H9 (cell line): ENCODE measurements around the gene RYR1. TPM values are rescaled to one million over a fixed set of nuclear protein-coding genes. Genes with fewer than 3 reads are reported as not detected.

Experiments
- DNase-seq: peaks from one replicate; pipeline ENCODE4 v3.0.0-alpha.2; 2017
- H2AFZ ChIP-seq: one replicate; pipeline ENCODE4 v1.6.1; 2013; ENCODE audit warnings: mild to moderate bottlenecking, low read length, control low read depth, moderate library complexity
- H2AK5ac ChIP-seq: 2 replicates; pipeline ENCODE4 v1.6.1; 2013; ENCODE audit warnings: low read length, control low read depth, mixed read lengths; ENCODE audit not compliant: insufficient read length
- H2BK120ac ChIP-seq: one replicate; pipeline ENCODE4 v1.6.1; 2013; ENCODE audit warnings: low read depth, mild to moderate bottlenecking, low read length, control low read depth, inconsistent platforms; ENCODE audit not compliant: poor library complexity, severe bottlenecking
- H2BK12ac ChIP-seq: 2 replicates; pipeline ENCODE4 v1.6.1; 2013; ENCODE audit warnings: low read length, control low read depth, mixed read lengths, low read depth; ENCODE audit not compliant: insufficient read length
- H2BK15ac ChIP-seq: 2 replicates; pipeline ENCODE4 v1.6.1; 2013; ENCODE audit warnings: low read depth, low read length, control low read depth
- H2BK20ac ChIP-seq: one replicate; pipeline ENCODE4 v1.6.1; 2013; ENCODE audit warnings: low read depth, mild to moderate bottlenecking, low read length, control low read depth, inconsistent platforms; ENCODE audit not compliant: poor library complexity, severe bottlenecking
- H2BK5ac ChIP-seq: 2 replicates; pipeline ENCODE4 v1.6.1; 2013; ENCODE audit warnings: low read length, control low read depth, mixed read lengths; ENCODE audit not compliant: insufficient read length
- H3K14ac ChIP-seq: 2 replicates; pipeline ENCODE4 v1.6.1; 2013; ENCODE audit warnings: low read length, control low read depth; ENCODE audit not compliant: insufficient read depth
- H3K18ac ChIP-seq: 2 replicates; pipeline ENCODE4 v1.6.1; 2013; ENCODE audit warnings: low read depth, mild to moderate bottlenecking, mixed read lengths, low read length, control low read depth; ENCODE audit not compliant: insufficient read length
- H3K23ac ChIP-seq: 2 replicates; pipeline ENCODE4 v1.6.1; 2013; ENCODE audit warnings: low read length, control low read depth, mixed read lengths, low read depth; ENCODE audit not compliant: insufficient read length
- H3K23me2 ChIP-seq: 2 replicates; pipeline ENCODE4 v1.6.1; 2013; ENCODE audit warnings: low read depth, mild to moderate bottlenecking, mixed read lengths, low read length, control low read depth; ENCODE audit not compliant: insufficient read length, poor library complexity, severe bottlenecking
- H3K27ac ChIP-seq: 2 replicates; pipeline ENCODE4 v1.5.1; 2013; ENCODE audit warnings: low read length, control low read depth, mixed read lengths, low read depth; ENCODE audit not compliant: insufficient read length
- H3K27me3 ChIP-seq: 2 replicates; pipeline ENCODE4 v1.6.1; 2013; ENCODE audit warnings: low read length, control low read depth, inconsistent platforms; ENCODE audit not compliant: insufficient read depth
- H3K4ac ChIP-seq: 2 replicates; pipeline ENCODE4 v1.6.1; 2013; ENCODE audit warnings: low read depth, mild to moderate bottlenecking, control low read depth, inconsistent platforms, low read length, moderate library complexity
- H3K4me1 ChIP-seq: 2 replicates; pipeline ENCODE4 v1.6.1; 2013; ENCODE audit warnings: low read length, control low read depth, inconsistent platforms; ENCODE audit not compliant: insufficient read depth
- H3K4me2 ChIP-seq: 2 replicates; pipeline ENCODE4 v1.6.1; 2013; ENCODE audit warnings: low read length, control low read depth, mixed read lengths; ENCODE audit not compliant: insufficient read length, insufficient read depth
- H3K56ac ChIP-seq: 2 replicates; pipeline ENCODE4 v1.6.1; 2013; ENCODE audit warnings: low read depth, mild to moderate bottlenecking, mixed read lengths, low read length, control low read depth; ENCODE audit not compliant: insufficient read length
- H3K79me1 ChIP-seq: 2 replicates; pipeline ENCODE4 v1.6.1; 2013; ENCODE audit warnings: low read depth, mild to moderate bottlenecking, moderate library complexity, low read length, control low read depth, inconsistent platforms; ENCODE audit not compliant: insufficient read depth, poor library complexity, severe bottlenecking
- H3K79me2 ChIP-seq: 2 replicates; pipeline ENCODE4 v1.6.1; 2013; ENCODE audit warnings: low read length, control low read depth, inconsistent platforms; ENCODE audit not compliant: insufficient read depth
- H3K9ac ChIP-seq: 2 replicates; pipeline ENCODE4 v1.6.1; 2013; ENCODE audit warnings: low read length, control low read depth, mixed read lengths; ENCODE audit not compliant: insufficient read length; ENCODE audit errors: extremely low read depth
- H3K9me3 ChIP-seq: one replicate; pipeline ENCODE4 v1.6.1; 2013; ENCODE audit warnings: low read depth, low read length, inconsistent platforms; ENCODE audit not compliant: control insufficient read depth
- H3T11ph ChIP-seq: one replicate; pipeline ENCODE4 v1.6.1; 2013; ENCODE audit warnings: mild to moderate bottlenecking, low read length, control low read depth, inconsistent platforms
- H4K20me1 ChIP-seq: one replicate; pipeline ENCODE4 v1.6.1; 2013; ENCODE audit not compliant: control insufficient read depth, insufficient read length, insufficient read depth
- H4K5ac ChIP-seq: 2 replicates; pipeline ENCODE4 v1.6.1; 2013; ENCODE audit warnings: low read depth, mild to moderate bottlenecking, mixed read lengths, low read length, control low read depth; ENCODE audit not compliant: insufficient read length
- H4K8ac ChIP-seq: replicated peaks from 2 replicates; pipeline ENCODE4 v1.6.1; 2013; ENCODE audit warnings: low read length, control low read depth, mixed read lengths, low read depth; ENCODE audit not compliant: insufficient read length
- H4K91ac ChIP-seq: 2 replicates; pipeline ENCODE4 v1.6.1; 2013; ENCODE audit warnings: low read depth, mild to moderate bottlenecking, moderate library complexity, mixed read lengths, low read length, control low read depth; ENCODE audit not compliant: insufficient read length
- H3K27ac Mint-ChIP-seq, 3 experiments: 2 replicates in 2 of 3; 3 replicates in 1 of 3; pipeline ENCODE4 v1.8.0; 2020 to 2021; ENCODE audit warnings: mixed read lengths in 3 of 3, mild to moderate bottlenecking in 1 of 3, moderate library complexity in 1 of 3
- H3K27me3 Mint-ChIP-seq: 2 replicates; pipeline ENCODE4 v1.8.0; 2021; ENCODE audit warnings: low read depth, mild to moderate bottlenecking, moderate library complexity, mixed read lengths
- H3K36me3 Mint-ChIP-seq, 3 experiments: 2 replicates in 2 of 3; 3 replicates in 1 of 3; pipeline ENCODE4 v1.8.0; 2020 to 2021; ENCODE audit warnings: low read depth in 3 of 3, mixed read lengths in 3 of 3; ENCODE audit not compliant: insufficient read depth in 1 of 3
- H3K4me1 Mint-ChIP-seq, 2 experiments: 2 replicates each; pipeline ENCODE4 v1.8.0; 2020; ENCODE audit warnings: mixed read lengths in 2 of 2
- H3K4me3 Mint-ChIP-seq, 2 experiments: 2 replicates in 1 of 2; 3 replicates in 1 of 2; pipeline ENCODE4 v1.8.0; 2020 to 2021; ENCODE audit warnings: mild to moderate bottlenecking in 2 of 2, mixed read lengths in 2 of 2, moderate library complexity in 1 of 2
- H3K9me3 Mint-ChIP-seq, 2 experiments: 2 replicates in 1 of 2; 3 replicates in 1 of 2; pipeline ENCODE4 v1.8.0; 2020; ENCODE audit warnings: mild to moderate bottlenecking in 2 of 2, mixed read lengths in 2 of 2, moderate library complexity in 1 of 2
- WGBS: extraction: QIAGEN DNeasy Blood & Tissue Kit; methylation state at CpG from one replicate; pipeline ENCODE4 v1.1.7; 2013; ENCODE audit warnings: missing lambda C conversion rate, low lambda C conversion rate, mixed read lengths; ENCODE audit not compliant: insufficient read length; ENCODE audit errors: extremely low coverage; 5-methylcytosine and 5-hydroxymethylcytosine counted together
- total RNA-seq: library from RNA; stranded (reverse); gene quantifications from 2 replicates; pipeline ENCODE4 v1.2.1, GENCODE V29; 2021
- TF ChIP-seq, protein P1 (sequence below): fragments of 200-600 bp; sonication (generic); conservative IDR thresholded peaks from 3 replicates; pipeline ENCODE4 v1.8.0; 2021; ENCODE audit warnings: antibody characterized with exemption, mild to moderate bottlenecking

The RYR1 gene
- total RNA-seq, 1 experiment from 2014 or later = 8.9 TPM

DNA sequence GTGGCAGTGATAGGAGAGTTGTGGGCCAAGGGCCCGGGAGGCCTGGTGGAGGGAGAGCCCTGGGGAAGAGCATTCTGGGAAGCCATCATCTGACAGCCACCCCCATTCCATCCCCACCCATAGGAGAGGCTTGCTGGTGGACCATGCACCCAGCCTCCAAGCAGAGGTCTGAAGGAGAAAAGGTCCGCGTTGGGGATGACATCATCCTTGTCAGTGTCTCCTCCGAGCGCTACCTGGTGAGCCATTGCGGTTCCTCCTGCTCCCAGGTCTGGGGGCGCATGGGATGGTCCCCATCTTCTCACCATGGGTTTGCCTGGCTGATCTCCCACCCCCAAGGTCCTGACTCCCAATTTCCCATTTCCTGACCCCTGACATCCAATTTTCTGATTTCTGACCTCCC lies 10.5 kb downstream of the RYR1 start:
- no peak overlapping the region for H2BK12ac ChIP-seq
- WGBS = no CpG with 5 or more reads among the region's 7 CpGs

More for the DNA sequence above, 10.5 kb downstream of the RYR1 start:
- TF ChIP-seq, protein P1, sequence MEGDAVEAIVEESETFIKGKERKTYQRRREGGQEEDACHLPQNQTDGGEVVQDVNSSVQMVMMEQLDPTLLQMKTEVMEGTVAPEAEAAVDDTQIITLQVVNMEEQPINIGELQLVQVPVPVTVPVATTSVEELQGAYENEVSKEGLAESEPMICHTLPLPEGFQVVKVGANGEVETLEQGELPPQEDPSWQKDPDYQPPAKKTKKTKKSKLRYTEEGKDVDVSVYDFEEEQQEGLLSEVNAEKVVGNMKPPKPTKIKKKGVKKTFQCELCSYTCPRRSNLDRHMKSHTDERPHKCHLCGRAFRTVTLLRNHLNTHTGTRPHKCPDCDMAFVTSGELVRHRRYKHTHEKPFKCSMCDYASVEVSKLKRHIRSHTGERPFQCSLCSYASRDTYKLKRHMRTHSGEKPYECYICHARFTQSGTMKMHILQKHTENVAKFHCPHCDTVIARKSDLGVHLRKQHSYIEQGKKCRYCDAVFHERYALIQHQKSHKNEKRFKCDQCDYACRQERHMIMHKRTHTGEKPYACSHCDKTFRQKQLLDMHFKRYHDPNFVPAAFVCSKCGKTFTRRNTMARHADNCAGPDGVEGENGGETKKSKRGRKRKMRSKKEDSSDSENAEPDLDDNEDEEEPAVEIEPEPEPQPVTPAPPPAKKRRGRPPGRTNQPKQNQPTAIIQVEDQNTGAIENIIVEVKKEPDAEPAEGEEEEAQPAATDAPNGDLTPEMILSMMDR = no peak
- no peak overlapping the region for H3K9ac ChIP-seq
- no peak overlapping the region for H3K56ac ChIP-seq
- H2BK15ac ChIP-seq = no peak overlapping the region
- H3K23ac ChIP-seq = no peak overlapping the region
- no peaks in the 10 kb centered on the region for H3K23me2 ChIP-seq
- H2BK20ac ChIP-seq = no peak overlapping the region
- no peak overlapping the region for H3K27ac ChIP-seq
- no peak overlapping the region for H2BK5ac ChIP-seq
- no peaks in the 10 kb centered on the region for H3K4me1 ChIP-seq
- H3K27me3 ChIP-seq = no peaks in the 10 kb centered on the region
- Mint-ChIP-seq H3K4me3 (no peak overlapping the region), H3K36me3 (peaks cover 31 to 40% (median 33%) of the 10 kb centered on the region in 3 experiments), H3K4me1 (peaks cover 5 to 16% of the 10 kb centered on the region in 2 experiments; a peak in 3 of 4 replicates), H3K9me3 (no peaks in the 10 kb centered on the region), H3K27me3 (no peaks in the 10 kb centered on the region), H3K27ac (peak overlapping the region in 2 of 3 experiments; percentile 64 to 77; a peak in 2 of 7 replicates)
- no peak overlapping the region for H3K4me2 ChIP-seq
- no peak overlapping the region for H3K4ac ChIP-seq
- H4K20me1 ChIP-seq = no peaks in the 10 kb centered on the region
- no peak overlapping the region for H2AK5ac ChIP-seq
- no peak overlapping the region for H4K8ac ChIP-seq
- no peak for DNase-seq
- H4K91ac ChIP-seq = no peak overlapping the region
- no peaks in the 10 kb centered on the region for H3K9me3 ChIP-seq
- H2AFZ ChIP-seq = no peak overlapping the region
- H3K79me2 ChIP-seq = no peaks in the 10 kb centered on the region
- no peak overlapping the region for H3K14ac ChIP-seq
- no peak overlapping the region for H3T11ph ChIP-seq
- no peak overlapping the region for H3K18ac ChIP-seq
- H3K79me1 ChIP-seq = no peaks in the 10 kb centered on the region
- H2BK120ac ChIP-seq = no peak overlapping the region
- H4K5ac ChIP-seq = no peak overlapping the region
